H9 (cell line): Measurements from ENCODE around the gene CLTCL1. TPM values are rescaled to one million over a fixed set of nuclear protein-coding genes. Genes with fewer than 3 reads are reported as not detected.

ENCODE experiments used
- DNase-seq: peaks from one replicate; pipeline ENCODE4 v3.0.0-alpha.2; 2017
- H2AFZ ChIP-seq: one replicate; pipeline ENCODE4 v1.6.1; 2013; ENCODE audit warnings: mild to moderate bottlenecking, low read length, control low read depth, moderate library complexity
- H2AK5ac ChIP-seq: 2 replicates; pipeline ENCODE4 v1.6.1; 2013; ENCODE audit warnings: low read length, control low read depth, mixed read lengths; ENCODE audit not compliant: insufficient read length
- H2BK120ac ChIP-seq: one replicate; pipeline ENCODE4 v1.6.1; 2013; ENCODE audit warnings: low read depth, mild to moderate bottlenecking, low read length, control low read depth, inconsistent platforms; ENCODE audit not compliant: poor library complexity, severe bottlenecking
- H2BK12ac ChIP-seq: 2 replicates; pipeline ENCODE4 v1.6.1; 2013; ENCODE audit warnings: low read length, control low read depth, mixed read lengths, low read depth; ENCODE audit not compliant: insufficient read length
- H2BK15ac ChIP-seq: 2 replicates; pipeline ENCODE4 v1.6.1; 2013; ENCODE audit warnings: low read depth, low read length, control low read depth
- H2BK20ac ChIP-seq: one replicate; pipeline ENCODE4 v1.6.1; 2013; ENCODE audit warnings: low read depth, mild to moderate bottlenecking, low read length, control low read depth, inconsistent platforms; ENCODE audit not compliant: poor library complexity, severe bottlenecking
- H2BK5ac ChIP-seq: 2 replicates; pipeline ENCODE4 v1.6.1; 2013; ENCODE audit warnings: low read length, control low read depth, mixed read lengths; ENCODE audit not compliant: insufficient read length
- H3K14ac ChIP-seq: 2 replicates; pipeline ENCODE4 v1.6.1; 2013; ENCODE audit warnings: low read length, control low read depth; ENCODE audit not compliant: insufficient read depth
- H3K18ac ChIP-seq: 2 replicates; pipeline ENCODE4 v1.6.1; 2013; ENCODE audit warnings: low read depth, mild to moderate bottlenecking, mixed read lengths, low read length, control low read depth; ENCODE audit not compliant: insufficient read length
- H3K23ac ChIP-seq: 2 replicates; pipeline ENCODE4 v1.6.1; 2013; ENCODE audit warnings: low read length, control low read depth, mixed read lengths, low read depth; ENCODE audit not compliant: insufficient read length
- H3K23me2 ChIP-seq: 2 replicates; pipeline ENCODE4 v1.6.1; 2013; ENCODE audit warnings: low read depth, mild to moderate bottlenecking, mixed read lengths, low read length, control low read depth; ENCODE audit not compliant: insufficient read length, poor library complexity, severe bottlenecking
- H3K27ac ChIP-seq: 2 replicates; pipeline ENCODE4 v1.5.1; 2013; ENCODE audit warnings: low read length, control low read depth, mixed read lengths, low read depth; ENCODE audit not compliant: insufficient read length
- H3K27me3 ChIP-seq: 2 replicates; pipeline ENCODE4 v1.6.1; 2013; ENCODE audit warnings: low read length, control low read depth, inconsistent platforms; ENCODE audit not compliant: insufficient read depth
- H3K4ac ChIP-seq: 2 replicates; pipeline ENCODE4 v1.6.1; 2013; ENCODE audit warnings: low read depth, mild to moderate bottlenecking, control low read depth, inconsistent platforms, low read length, moderate library complexity
- H3K4me1 ChIP-seq: 2 replicates; pipeline ENCODE4 v1.6.1; 2013; ENCODE audit warnings: low read length, control low read depth, inconsistent platforms; ENCODE audit not compliant: insufficient read depth
- H3K4me2 ChIP-seq: 2 replicates; pipeline ENCODE4 v1.6.1; 2013; ENCODE audit warnings: low read length, control low read depth, mixed read lengths; ENCODE audit not compliant: insufficient read length, insufficient read depth
- H3K56ac ChIP-seq: 2 replicates; pipeline ENCODE4 v1.6.1; 2013; ENCODE audit warnings: low read depth, mild to moderate bottlenecking, mixed read lengths, low read length, control low read depth; ENCODE audit not compliant: insufficient read length
- H3K79me1 ChIP-seq: 2 replicates; pipeline ENCODE4 v1.6.1; 2013; ENCODE audit warnings: low read depth, mild to moderate bottlenecking, moderate library complexity, low read length, control low read depth, inconsistent platforms; ENCODE audit not compliant: insufficient read depth, poor library complexity, severe bottlenecking
- H3K79me2 ChIP-seq: 2 replicates; pipeline ENCODE4 v1.6.1; 2013; ENCODE audit warnings: low read length, control low read depth, inconsistent platforms; ENCODE audit not compliant: insufficient read depth
- H3K9ac ChIP-seq: 2 replicates; pipeline ENCODE4 v1.6.1; 2013; ENCODE audit warnings: low read length, control low read depth, mixed read lengths; ENCODE audit not compliant: insufficient read length; ENCODE audit errors: extremely low read depth
- H3K9me3 ChIP-seq: one replicate; pipeline ENCODE4 v1.6.1; 2013; ENCODE audit warnings: low read depth, low read length, inconsistent platforms; ENCODE audit not compliant: control insufficient read depth
- H3T11ph ChIP-seq: one replicate; pipeline ENCODE4 v1.6.1; 2013; ENCODE audit warnings: mild to moderate bottlenecking, low read length, control low read depth, inconsistent platforms
- H4K20me1 ChIP-seq: one replicate; pipeline ENCODE4 v1.6.1; 2013; ENCODE audit not compliant: control insufficient read depth, insufficient read length, insufficient read depth
- H4K5ac ChIP-seq: 2 replicates; pipeline ENCODE4 v1.6.1; 2013; ENCODE audit warnings: low read depth, mild to moderate bottlenecking, mixed read lengths, low read length, control low read depth; ENCODE audit not compliant: insufficient read length
- H4K8ac ChIP-seq: replicated peaks from 2 replicates; pipeline ENCODE4 v1.6.1; 2013; ENCODE audit warnings: low read length, control low read depth, mixed read lengths, low read depth; ENCODE audit not compliant: insufficient read length
- H4K91ac ChIP-seq: 2 replicates; pipeline ENCODE4 v1.6.1; 2013; ENCODE audit warnings: low read depth, mild to moderate bottlenecking, moderate library complexity, mixed read lengths, low read length, control low read depth; ENCODE audit not compliant: insufficient read length
- H3K27ac Mint-ChIP-seq, 3 experiments: 2 replicates in 2 of 3; 3 replicates in 1 of 3; pipeline ENCODE4 v1.8.0; 2020 to 2021; ENCODE audit warnings: mixed read lengths in 3 of 3, mild to moderate bottlenecking in 1 of 3, moderate library complexity in 1 of 3
- H3K27me3 Mint-ChIP-seq: 2 replicates; pipeline ENCODE4 v1.8.0; 2021; ENCODE audit warnings: low read depth, mild to moderate bottlenecking, moderate library complexity, mixed read lengths
- H3K36me3 Mint-ChIP-seq, 3 experiments: 2 replicates in 2 of 3; 3 replicates in 1 of 3; pipeline ENCODE4 v1.8.0; 2020 to 2021; ENCODE audit warnings: low read depth in 3 of 3, mixed read lengths in 3 of 3; ENCODE audit not compliant: insufficient read depth in 1 of 3
- H3K4me1 Mint-ChIP-seq, 2 experiments: 2 replicates each; pipeline ENCODE4 v1.8.0; 2020; ENCODE audit warnings: mixed read lengths in 2 of 2
- H3K4me3 Mint-ChIP-seq, 2 experiments: 2 replicates in 1 of 2; 3 replicates in 1 of 2; pipeline ENCODE4 v1.8.0; 2020 to 2021; ENCODE audit warnings: mild to moderate bottlenecking in 2 of 2, mixed read lengths in 2 of 2, moderate library complexity in 1 of 2
- H3K9me3 Mint-ChIP-seq, 2 experiments: 2 replicates in 1 of 2; 3 replicates in 1 of 2; pipeline ENCODE4 v1.8.0; 2020; ENCODE audit warnings: mild to moderate bottlenecking in 2 of 2, mixed read lengths in 2 of 2, moderate library complexity in 1 of 2
- CTCF ChIP-seq: fragments of 200-600 bp; sonication (generic); conservative IDR thresholded peaks from 3 replicates; pipeline ENCODE4 v1.8.0; 2021; ENCODE audit warnings: antibody characterized with exemption, mild to moderate bottlenecking
- WGBS: extraction: QIAGEN DNeasy Blood & Tissue Kit; methylation state at CpG from one replicate; pipeline ENCODE4 v1.1.7; 2013; ENCODE audit warnings: missing lambda C conversion rate, low lambda C conversion rate, mixed read lengths; ENCODE audit not compliant: insufficient read length; ENCODE audit errors: extremely low coverage; 5-methylcytosine and 5-hydroxymethylcytosine counted together
- total RNA-seq: library from RNA; stranded (reverse); gene quantifications from 2 replicates; pipeline ENCODE4 v1.2.1, GENCODE V29; 2021

The CLTCL1 gene
- total RNA-seq, 1 experiment from 2014 or later, result 11.1 TPM

- no peak overlapping the region for H3K14ac ChIP-seq
- H3K9me3 ChIP-seq, result no peaks in the 10 kb centered on the region
- H3K27me3 ChIP-seq, result no peaks in the 10 kb centered on the region
- H3K4me1 Mint-ChIP-seq, result no peaks in the 10 kb centered on the region
- H2BK5ac ChIP-seq, result no peak overlapping the region
- H4K5ac ChIP-seq, result no peak overlapping the region
- DNase-seq, result no peak
- H3K4me3 Mint-ChIP-seq, result no peak overlapping the region
- no peak overlapping the region for H3K27ac Mint-ChIP-seq
- H2AK5ac ChIP-seq, result no peak overlapping the region
- H4K20me1 ChIP-seq, result no peaks in the 10 kb centered on the region
- no peak for TF ChIP-seq CTCF
- H3K56ac ChIP-seq, result no peak overlapping the region
- H3K27ac ChIP-seq, result no peak overlapping the region
- no peak overlapping the region for H2AFZ ChIP-seq
- no peak overlapping the region for H3K18ac ChIP-seq
- H4K8ac ChIP-seq, result no peak overlapping the region
- H3K79me1 ChIP-seq, result no peaks in the 10 kb centered on the region
- H2BK15ac ChIP-seq, result no peak overlapping the region
- no peak overlapping the region for H3T11ph ChIP-seq
- H3K23me2 ChIP-seq, result no peaks in the 10 kb centered on the region
- no peak overlapping the region for H3K4me2 ChIP-seq
- H4K91ac ChIP-seq, result no peak overlapping the region
- no peak overlapping the region for H3K9ac ChIP-seq
- H3K4me1 ChIP-seq, result no peaks in the 10 kb centered on the region
- no peaks in the 10 kb centered on the region for H3K9me3 Mint-ChIP-seq
- no peak overlapping the region for H3K4ac ChIP-seq
- no peak overlapping the region for H2BK20ac ChIP-seq
- no peak overlapping the region for H2BK120ac ChIP-seq
- H3K79me2 ChIP-seq, result no peaks in the 10 kb centered on the region
- H3K36me3 Mint-ChIP-seq, result peaks cover 12 to 53% (median 43%) of the 10 kb centered on the region in 3 experiments; a peak in 6 of 7 replicates
- no CpG with 5 or more reads among the region's 3 CpGs for WGBS
- H3K23ac ChIP-seq, result no peak overlapping the region
- H2BK12ac ChIP-seq, result no peak overlapping the region
- H3K27me3 Mint-ChIP-seq, result no peaks in the 10 kb centered on the region
Measured at GRCh38 chr22:19231986-19232385, 59.5 kb downstream of the CLTCL1 start.
